GM23338 (cell line): Measurements from ENCODE around the gene RPP40. TPM values are rescaled to one million over a fixed set of nuclear protein-coding genes. Genes with fewer than 3 reads are reported as not detected.

ENCODE experiments used
- ATAC-seq: fragments of 200-7000 bp; cut with Tn5 transposase; 3 replicates; pipeline ENCODE4 v1.9.1; 2020
- DNase-seq: peaks from one replicate; pipeline ENCODE4 v3.0.0-alpha.2; 2015; ENCODE audit warnings: low spot score
- H2AFZ ChIP-seq: fragments of 200-600 bp; sonication (generic); 2 replicates; pipeline ENCODE4 v1.8.0; 2016; ENCODE audit warnings: antibody characterized with exemption, mild to moderate bottlenecking, moderate library complexity
- H3F3A ChIP-seq: fragments of 200-600 bp; sonication (generic); replicated peaks from 2 replicates; pipeline ENCODE4 v1.8.0; 2017; ENCODE audit warnings: antibody characterized with exemption, mixed run types, low read depth
- H3K27ac ChIP-seq: fragments of 200-600 bp; sonication (generic); 2 replicates; pipeline ENCODE4 v1.6.1; 2016; ENCODE audit warnings: low read depth
- H3K27me3 ChIP-seq: fragments of 200-600 bp; sonication (generic); 2 replicates; pipeline ENCODE4 v1.8.0; 2016; ENCODE audit warnings: mild to moderate bottlenecking, mixed run types, moderate library complexity; ENCODE audit not compliant: insufficient read depth
- H3K36me3 ChIP-seq: fragments of 200-600 bp; sonication (generic); 2 replicates; pipeline ENCODE4 v1.8.0; 2016; ENCODE audit warnings: mild to moderate bottlenecking; ENCODE audit not compliant: insufficient read depth
- H3K4me1 ChIP-seq: fragments of 200-600 bp; sonication (generic); 2 replicates; pipeline ENCODE4 v1.8.0; 2016; ENCODE audit warnings: mild to moderate bottlenecking, moderate library complexity; ENCODE audit not compliant: insufficient read depth
- H3K4me2 ChIP-seq: fragments of 200-600 bp; sonication (generic); 2 replicates; pipeline ENCODE4 v1.7.1; 2017; ENCODE audit warnings: mixed run types
- H3K4me3 ChIP-seq: fragments of 200-600 bp; sonication (generic); 2 replicates; pipeline ENCODE4 v1.6.1; 2016; ENCODE audit warnings: mixed run types
- H3K79me2 ChIP-seq: fragments of 200-600 bp; sonication (generic); replicated peaks from 2 replicates; pipeline ENCODE4 v1.8.0; 2017; ENCODE audit warnings: mild to moderate bottlenecking; ENCODE audit not compliant: insufficient read depth
- H3K9me2 ChIP-seq: fragments of 200-600 bp; sonication (generic); 2 replicates; pipeline ENCODE4 v1.8.0; 2017; ENCODE audit not compliant: insufficient read depth
- H4K20me1 ChIP-seq: fragments of 200-600 bp; sonication (generic); replicated peaks from 2 replicates; pipeline ENCODE4 v1.8.0; 2017; ENCODE audit warnings: mild to moderate bottlenecking; ENCODE audit not compliant: insufficient read depth
- H3K27ac Mint-ChIP-seq: 2 replicates; pipeline ENCODE4 v1.8.0; 2020; ENCODE audit warnings: inconsistent platforms, mild to moderate bottlenecking, moderate library complexity, mixed read lengths
- H3K27me3 Mint-ChIP-seq: 3 replicates; pipeline ENCODE4 v1.8.0; 2022; ENCODE audit warnings: low read depth, mild to moderate bottlenecking, moderate library complexity, mixed read lengths, inconsistent platforms; ENCODE audit not compliant: insufficient read depth, poor library complexity
- H3K36me3 Mint-ChIP-seq: 3 replicates; pipeline ENCODE4 v1.8.0; 2021; ENCODE audit warnings: low read depth, mild to moderate bottlenecking, inconsistent platforms, moderate library complexity, mixed read lengths
- H3K4me1 Mint-ChIP-seq: 3 replicates; pipeline ENCODE4 v1.8.0; 2020; ENCODE audit warnings: mild to moderate bottlenecking, inconsistent platforms, mixed read lengths
- H3K4me3 Mint-ChIP-seq: 3 replicates; pipeline ENCODE4 v1.8.0; 2021; ENCODE audit warnings: moderate library complexity, mild to moderate bottlenecking, inconsistent platforms, mixed read lengths
- H3K9me3 Mint-ChIP-seq: 3 replicates; pipeline ENCODE4 v1.8.0; 2020; ENCODE audit warnings: moderate library complexity, mild to moderate bottlenecking, inconsistent platforms, mixed read lengths
- CREB1 ChIP-seq: fragments of 250-450 bp; sonication (Bioruptor Pico); IDR thresholded peaks from 2 replicates; pipeline ENCODE4 v1.5.0; 2020; ENCODE audit warnings: low read depth, mild to moderate bottlenecking, moderate library complexity
- EZH2 ChIP-seq: fragments of 200-600 bp; sonication (generic); IDR thresholded peaks from one replicate; pipeline ENCODE4 v1.8.0; 2017; ENCODE audit warnings: antibody characterized with exemption, mild to moderate bottlenecking, low read depth; ENCODE audit not compliant: unreplicated experiment
- JUNB ChIP-seq: IDR thresholded peaks from one replicate; pipeline ENCODE4 v1.6.1; 2016; ENCODE audit warnings: antibody characterized with exemption; ENCODE audit not compliant: unreplicated experiment
- POLR2AphosphoS5 ChIP-seq: IDR thresholded peaks from 2 replicates; pipeline ENCODE4 v1.6.1; 2016; ENCODE audit warnings: antibody characterized with exemption, low read depth
- ZNF331 ChIP-seq: fragments of 250-450 bp; sonication (Bioruptor Pico); IDR thresholded peaks from 2 replicates; pipeline ENCODE4 v1.5.0; 2020; ENCODE audit warnings: low read depth, mild to moderate bottlenecking, moderate library complexity
- polyA plus RNA-seq: library from polyadenylated mRNA; unstranded; fragments of >200 nt; fragmentation: Nextera tagmentation; extraction: Ambion mirVana; gene quantifications from 2 replicates; pipeline ENCODE4 v1.2.1, GENCODE V29; 2016
- total RNA-seq: library from RNA; depleted of rRNA; stranded (reverse); fragments of >200 nt; shearing (Covaris generic); gene quantifications from 2 replicates; pipeline ENCODE4 v1.2.3, GENCODE V29; 2014
- TF ChIP-seq, protein P1 (sequence below): IDR thresholded peaks from one replicate; pipeline ENCODE4 v1.6.1; 2018; ENCODE audit warnings: antibody characterized with exemption; ENCODE audit not compliant: unreplicated experiment
- TF ChIP-seq, protein P2 (sequence below): IDR thresholded peaks from 2 replicates; pipeline ENCODE4 v1.6.1; 2016; ENCODE audit warnings: antibody characterized with exemption
- TF ChIP-seq, protein P3 (sequence below): fragments of 250-450 bp; sonication (Bioruptor Pico); IDR thresholded peaks from 2 replicates; pipeline ENCODE4 v1.5.0; 2020; ENCODE audit warnings: mild to moderate bottlenecking, moderate library complexity

Gene RPP40
- total and polyA plus RNA-seq, 2 experiments from 2014 or later, result 39.3 to 40.4 TPM

DNA sequence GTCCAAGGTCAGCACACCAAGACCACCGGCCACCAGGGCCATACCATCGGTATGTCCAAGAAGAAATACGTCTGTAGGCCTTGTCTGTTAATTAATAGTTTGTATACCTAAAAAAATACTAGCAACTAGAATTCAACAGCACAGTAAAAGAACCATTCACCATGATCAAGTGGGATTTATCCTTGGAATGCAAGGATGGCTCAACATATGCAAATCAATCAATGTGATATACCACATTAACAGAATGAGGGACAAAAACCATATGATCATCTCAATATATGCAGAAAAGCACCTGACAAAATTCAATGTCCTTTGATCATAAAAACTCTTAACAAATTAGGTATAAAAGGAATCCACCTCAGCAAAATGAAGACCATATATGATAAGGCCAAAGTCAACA is 24.4 kb downstream of the RPP40 start (continued):
- TF ChIP-seq, protein P1, sequence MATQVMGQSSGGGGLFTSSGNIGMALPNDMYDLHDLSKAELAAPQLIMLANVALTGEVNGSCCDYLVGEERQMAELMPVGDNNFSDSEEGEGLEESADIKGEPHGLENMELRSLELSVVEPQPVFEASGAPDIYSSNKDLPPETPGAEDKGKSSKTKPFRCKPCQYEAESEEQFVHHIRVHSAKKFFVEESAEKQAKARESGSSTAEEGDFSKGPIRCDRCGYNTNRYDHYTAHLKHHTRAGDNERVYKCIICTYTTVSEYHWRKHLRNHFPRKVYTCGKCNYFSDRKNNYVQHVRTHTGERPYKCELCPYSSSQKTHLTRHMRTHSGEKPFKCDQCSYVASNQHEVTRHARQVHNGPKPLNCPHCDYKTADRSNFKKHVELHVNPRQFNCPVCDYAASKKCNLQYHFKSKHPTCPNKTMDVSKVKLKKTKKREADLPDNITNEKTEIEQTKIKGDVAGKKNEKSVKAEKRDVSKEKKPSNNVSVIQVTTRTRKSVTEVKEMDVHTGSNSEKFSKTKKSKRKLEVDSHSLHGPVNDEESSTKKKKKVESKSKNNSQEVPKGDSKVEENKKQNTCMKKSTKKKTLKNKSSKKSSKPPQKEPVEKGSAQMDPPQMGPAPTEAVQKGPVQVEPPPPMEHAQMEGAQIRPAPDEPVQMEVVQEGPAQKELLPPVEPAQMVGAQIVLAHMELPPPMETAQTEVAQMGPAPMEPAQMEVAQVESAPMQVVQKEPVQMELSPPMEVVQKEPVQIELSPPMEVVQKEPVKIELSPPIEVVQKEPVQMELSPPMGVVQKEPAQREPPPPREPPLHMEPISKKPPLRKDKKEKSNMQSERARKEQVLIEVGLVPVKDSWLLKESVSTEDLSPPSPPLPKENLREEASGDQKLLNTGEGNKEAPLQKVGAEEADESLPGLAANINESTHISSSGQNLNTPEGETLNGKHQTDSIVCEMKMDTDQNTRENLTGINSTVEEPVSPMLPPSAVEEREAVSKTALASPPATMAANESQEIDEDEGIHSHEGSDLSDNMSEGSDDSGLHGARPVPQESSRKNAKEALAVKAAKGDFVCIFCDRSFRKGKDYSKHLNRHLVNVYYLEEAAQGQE, result no peak
- TF ChIP-seq, protein P2, sequence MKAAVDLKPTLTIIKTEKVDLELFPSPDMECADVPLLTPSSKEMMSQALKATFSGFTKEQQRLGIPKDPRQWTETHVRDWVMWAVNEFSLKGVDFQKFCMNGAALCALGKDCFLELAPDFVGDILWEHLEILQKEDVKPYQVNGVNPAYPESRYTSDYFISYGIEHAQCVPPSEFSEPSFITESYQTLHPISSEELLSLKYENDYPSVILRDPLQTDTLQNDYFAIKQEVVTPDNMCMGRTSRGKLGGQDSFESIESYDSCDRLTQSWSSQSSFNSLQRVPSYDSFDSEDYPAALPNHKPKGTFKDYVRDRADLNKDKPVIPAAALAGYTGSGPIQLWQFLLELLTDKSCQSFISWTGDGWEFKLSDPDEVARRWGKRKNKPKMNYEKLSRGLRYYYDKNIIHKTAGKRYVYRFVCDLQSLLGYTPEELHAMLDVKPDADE, result no peak

DNA sequence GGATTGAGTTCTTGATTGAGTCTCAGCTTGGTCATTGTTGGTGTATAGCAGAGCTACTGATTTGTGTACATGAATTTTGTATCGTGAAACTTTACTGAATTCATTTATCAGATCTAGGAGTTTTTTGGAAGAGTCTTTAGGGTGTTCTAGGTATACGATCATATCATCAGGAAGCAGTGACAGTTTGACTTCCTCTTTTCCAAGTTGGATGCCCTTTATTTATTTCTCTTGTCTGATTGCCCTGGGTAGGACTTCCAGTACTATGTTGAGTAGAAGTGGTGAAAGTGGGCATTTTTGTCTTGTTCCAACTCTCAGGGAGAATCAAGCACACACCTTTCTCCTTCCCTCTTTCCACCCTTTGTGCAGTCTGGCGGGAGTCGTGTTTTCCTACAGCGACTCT is 26.4 kb downstream of the RPP40 start:
- peaks cover 7% of the 10 kb centered on the region; the same call in 1 of the 2 replicates for H3K4me1 ChIP-seq
- no peaks in the 10 kb centered on the region for H3K79me2 ChIP-seq
- Mint-ChIP-seq H3K4me3 (no peak overlapping the region), H3K36me3 (peaks cover 4% of the 10 kb centered on the region), H3K4me1 (peaks cover 19% of the 10 kb centered on the region), H3K27ac (no peak overlapping the region), H3K27me3 (peaks cover 13% of the 10 kb centered on the region), H3K9me3 (peaks cover 19% of the 10 kb centered on the region)
- ATAC-seq, result no peak
- peaks cover 6% of the 10 kb centered on the region; the same call in 1 of the 2 replicates for H3K9me2 ChIP-seq
- no peak overlapping the region for H3K4me3 ChIP-seq
- no peaks in the 10 kb centered on the region for H3K36me3 ChIP-seq
- no peak for DNase-seq
- H3K4me2 ChIP-seq, result no peak overlapping the region
- H3F3A ChIP-seq, result no peaks in the 10 kb centered on the region
- H3K27me3 ChIP-seq, result no peaks in the 10 kb centered on the region
- no peak overlapping the region for H2AFZ ChIP-seq
- H3K27ac ChIP-seq, result no peak overlapping the region
- no peaks in the 10 kb centered on the region for H4K20me1 ChIP-seq
- no peak for TF ChIP-seq JUNB
- TF ChIP-seq ZNF331 (CRISPR knock-in tag), result no peak
- TF ChIP-seq, protein P1, result no peak
- TF ChIP-seq, protein P3, sequence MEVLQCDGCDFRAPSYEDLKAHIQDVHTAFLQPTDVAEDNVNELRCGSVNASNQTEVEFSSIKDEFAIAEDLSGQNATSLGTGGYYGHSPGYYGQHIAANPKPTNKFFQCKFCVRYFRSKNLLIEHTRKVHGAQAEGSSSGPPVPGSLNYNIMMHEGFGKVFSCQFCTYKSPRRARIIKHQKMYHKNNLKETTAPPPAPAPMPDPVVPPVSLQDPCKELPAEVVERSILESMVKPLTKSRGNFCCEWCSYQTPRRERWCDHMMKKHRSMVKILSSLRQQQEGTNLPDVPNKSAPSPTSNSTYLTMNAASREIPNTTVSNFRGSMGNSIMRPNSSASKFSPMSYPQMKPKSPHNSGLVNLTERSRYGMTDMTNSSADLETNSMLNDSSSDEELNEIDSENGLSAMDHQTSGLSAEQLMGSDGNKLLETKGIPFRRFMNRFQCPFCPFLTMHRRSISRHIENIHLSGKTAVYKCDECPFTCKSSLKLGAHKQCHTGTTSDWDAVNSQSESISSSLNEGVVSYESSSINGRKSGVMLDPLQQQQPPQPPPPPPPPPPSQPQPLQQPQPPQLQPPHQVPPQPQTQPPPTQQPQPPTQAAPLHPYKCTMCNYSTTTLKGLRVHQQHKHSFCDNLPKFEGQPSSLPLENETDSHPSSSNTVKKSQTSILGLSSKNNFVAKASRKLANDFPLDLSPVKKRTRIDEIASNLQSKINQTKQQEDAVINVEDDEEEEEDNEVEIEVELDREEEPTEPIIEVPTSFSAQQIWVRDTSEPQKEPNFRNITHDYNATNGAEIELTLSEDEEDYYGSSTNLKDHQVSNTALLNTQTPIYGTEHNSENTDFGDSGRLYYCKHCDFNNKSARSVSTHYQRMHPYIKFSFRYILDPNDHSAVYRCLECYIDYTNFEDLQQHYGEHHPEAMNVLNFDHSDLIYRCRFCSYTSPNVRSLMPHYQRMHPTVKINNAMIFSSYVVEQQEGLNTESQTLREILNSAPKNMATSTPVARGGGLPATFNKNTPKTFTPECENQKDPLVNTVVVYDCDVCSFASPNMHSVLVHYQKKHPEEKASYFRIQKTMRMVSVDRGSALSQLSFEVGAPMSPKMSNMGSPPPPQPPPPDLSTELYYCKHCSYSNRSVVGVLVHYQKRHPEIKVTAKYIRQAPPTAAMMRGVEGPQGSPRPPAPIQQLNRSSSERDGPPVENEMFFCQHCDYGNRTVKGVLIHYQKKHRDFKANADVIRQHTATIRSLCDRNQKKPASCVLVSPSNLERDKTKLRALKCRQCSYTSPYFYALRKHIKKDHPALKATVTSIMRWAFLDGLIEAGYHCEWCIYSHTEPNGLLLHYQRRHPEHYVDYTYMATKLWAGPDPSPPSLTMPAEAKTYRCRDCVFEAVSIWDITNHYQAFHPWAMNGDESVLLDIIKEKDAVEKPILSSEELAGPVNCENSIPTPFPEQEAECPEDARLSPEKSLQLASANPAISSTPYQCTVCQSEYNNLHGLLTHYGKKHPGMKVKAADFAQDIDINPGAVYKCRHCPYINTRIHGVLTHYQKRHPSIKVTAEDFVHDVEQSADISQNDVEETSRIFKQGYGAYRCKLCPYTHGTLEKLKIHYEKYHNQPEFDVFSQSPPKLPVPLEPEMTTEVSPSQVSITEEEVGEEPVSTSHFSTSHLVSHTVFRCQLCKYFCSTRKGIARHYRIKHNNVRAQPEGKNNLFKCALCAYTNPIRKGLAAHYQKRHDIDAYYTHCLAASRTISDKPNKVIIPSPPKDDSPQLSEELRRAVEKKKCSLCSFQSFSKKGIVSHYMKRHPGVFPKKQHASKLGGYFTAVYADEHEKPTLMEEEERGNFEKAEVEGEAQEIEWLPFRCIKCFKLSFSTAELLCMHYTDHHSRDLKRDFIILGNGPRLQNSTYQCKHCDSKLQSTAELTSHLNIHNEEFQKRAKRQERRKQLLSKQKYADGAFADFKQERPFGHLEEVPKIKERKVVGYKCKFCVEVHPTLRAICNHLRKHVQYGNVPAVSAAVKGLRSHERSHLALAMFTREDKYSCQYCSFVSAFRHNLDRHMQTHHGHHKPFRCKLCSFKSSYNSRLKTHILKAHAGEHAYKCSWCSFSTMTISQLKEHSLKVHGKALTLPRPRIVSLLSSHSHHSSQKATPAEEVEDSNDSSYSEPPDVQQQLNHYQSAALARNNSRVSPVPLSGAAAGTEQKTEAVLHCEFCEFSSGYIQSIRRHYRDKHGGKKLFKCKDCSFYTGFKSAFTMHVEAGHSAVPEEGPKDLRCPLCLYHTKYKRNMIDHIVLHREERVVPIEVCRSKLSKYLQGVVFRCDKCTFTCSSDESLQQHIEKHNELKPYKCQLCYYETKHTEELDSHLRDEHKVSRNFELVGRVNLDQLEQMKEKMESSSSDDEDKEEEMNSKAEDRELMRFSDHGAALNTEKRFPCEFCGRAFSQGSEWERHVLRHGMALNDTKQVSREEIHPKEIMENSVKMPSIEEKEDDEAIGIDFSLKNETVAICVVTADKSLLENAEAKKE, result no peak
- TF ChIP-seq POLR2AphosphoS5, result no peak
- TF ChIP-seq, protein P2, result no peak
- no peak for TF ChIP-seq EZH2
- TF ChIP-seq CREB1, result no peak
